Esophagus muscularis mucosa (tissue), 4 donors: ENCODE measurements around the gene ARHGAP6. TPM values are rescaled to one million over a fixed set of nuclear protein-coding genes. Genes with fewer than 3 reads are reported as not detected.
A peak's percentile ranks its signal among the peaks of the same experiment; 100 is the strongest.

Experiments used
- DNase-seq: peaks from one replicate; pipeline ENCODE4 v3.0.0-alpha.2; 2017; ENCODE audit errors: extremely low spot score
- H3K27ac ChIP-seq, 4 donors: fragments of 200-600 bp; sonication (generic); replicated peaks in 1 of 4; 1 replicate in 3 of 4; 2 replicates in 1 of 4; pipeline ENCODE4 v1.5.1; 2016 to 2019; ENCODE audit warnings: mild to moderate bottlenecking in 1 of 4
- H3K27me3 ChIP-seq, 4 donors: fragments of 200-600 bp; sonication (generic); one replicate each; pipeline versions ENCODE4 v1.5.1 to v1.6.0; 2016 to 2019
- H3K36me3 ChIP-seq, 4 donors: fragments of 200-600 bp; sonication (generic); one replicate each; pipeline ENCODE4 v1.5.1; 2016 to 2019
- H3K4me1 ChIP-seq, 4 donors: fragments of 200-600 bp; sonication (generic); one replicate each; pipeline ENCODE4 v1.5.1; 2016 to 2019
- H3K4me3 ChIP-seq, 4 donors: fragments of 200-600 bp; sonication (generic); 1 replicate in 2 of 4; 2 replicates in 2 of 4; pipeline ENCODE4 v1.5.1; 2016 to 2019; ENCODE audit warnings: mild to moderate bottlenecking in 4 of 4, moderate library complexity in 1 of 4
- H3K9me3 ChIP-seq, 4 donors: fragments of 200-600 bp; sonication (generic); 1 replicate in 3 of 4; 2 replicates in 1 of 4; pipeline ENCODE4 v1.5.1; 2016 to 2019
- EP300 ChIP-seq: sonication (generic); formaldehyde crosslinking; IDR thresholded peaks from one replicate; pipeline ENCODE4 v1.6.1; 2017; ENCODE audit warnings: antibody characterized with exemption
- POLR2A ChIP-seq: fragments of 450-650 bp; IDR thresholded peaks from one replicate; pipeline ENCODE4 v1.6.1; 2017; ENCODE audit warnings: antibody characterized with exemption, moderate library complexity, mild to moderate bottlenecking, low read depth
- POLR2AphosphoS5 ChIP-seq, 2 donors: sonication (generic); formaldehyde crosslinking; IDR thresholded peaks; one replicate each; pipeline ENCODE4 v1.6.1; 2017; ENCODE audit warnings: antibody characterized with exemption in 2 of 2
- WGBS: methylation state at CpG from one replicate; pipeline ENCODE4 v1.1.5; 2018; 5-methylcytosine and 5-hydroxymethylcytosine counted together
- intact Hi-C: fragments of 100-400 bp; cut with DNase I; formaldehyde crosslinking; loops from one replicate; pipeline ENCODE4 v1.15.1; 2023
- total RNA-seq, 4 donors: library from RNA; depleted of rRNA; stranded (reverse); fragments of >200 nt; gene quantifications; one replicate each; pipeline versions ENCODE4 v1.1.0 to v1.2.1, GENCODE V29; 2016
- TF ChIP-seq, protein P1 (sequence below), 3 experiments: fragments of 200-600 bp in 2 of 3; fragments of 450-650 bp in 1 of 3; sonication (generic) in 2 of 3; IDR thresholded peaks; one replicate each; pipeline ENCODE4 v1.5.1; 2017 to 2019; ENCODE audit warnings: antibody characterized with exemption in 3 of 3, mild to moderate bottlenecking in 2 of 3, moderate library complexity in 1 of 3

ARHGAP6 gene
- total RNA-seq, 4 donors from 2014 or later = 25.2 to 44.8 (median 30.6) TPM

DNA sequence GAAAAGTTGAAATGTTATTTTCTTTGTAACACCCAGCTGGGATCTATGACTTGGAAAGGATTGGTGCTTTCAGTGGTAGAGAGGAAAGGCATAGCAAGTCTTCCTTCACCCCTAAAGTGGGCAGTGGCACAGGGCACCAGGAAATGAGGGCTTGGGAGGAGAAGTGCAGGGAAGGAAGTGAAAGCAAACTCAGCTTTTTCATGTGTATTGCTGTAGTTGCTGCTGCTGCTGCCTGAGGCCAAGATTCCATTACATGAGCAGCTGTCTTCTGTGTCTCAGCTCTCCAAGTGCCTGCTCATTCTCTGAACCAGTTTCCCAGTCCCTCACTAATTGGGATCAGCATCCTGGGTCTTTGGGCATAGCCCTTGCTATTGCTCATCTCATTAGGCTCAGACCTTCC, 552.0 kb downstream of the ARHGAP6 start:
- peaks cover 20 to 28% (median 25%) of the 10 kb centered on the region in 4 donors for H3K4me1 ChIP-seq
- no peak overlapping the region for H3K4me3 ChIP-seq
- H3K36me3 ChIP-seq = peaks cover 19 to 48% (median 41%) of the 10 kb centered on the region in 4 donors
- H3K27ac ChIP-seq = peak overlapping the region in 2 of 4 donors; percentile 12 to 28
- no peak for DNase-seq
- no peaks in the 10 kb centered on the region for H3K27me3 ChIP-seq
- TF ChIP-seq, protein P1, sequence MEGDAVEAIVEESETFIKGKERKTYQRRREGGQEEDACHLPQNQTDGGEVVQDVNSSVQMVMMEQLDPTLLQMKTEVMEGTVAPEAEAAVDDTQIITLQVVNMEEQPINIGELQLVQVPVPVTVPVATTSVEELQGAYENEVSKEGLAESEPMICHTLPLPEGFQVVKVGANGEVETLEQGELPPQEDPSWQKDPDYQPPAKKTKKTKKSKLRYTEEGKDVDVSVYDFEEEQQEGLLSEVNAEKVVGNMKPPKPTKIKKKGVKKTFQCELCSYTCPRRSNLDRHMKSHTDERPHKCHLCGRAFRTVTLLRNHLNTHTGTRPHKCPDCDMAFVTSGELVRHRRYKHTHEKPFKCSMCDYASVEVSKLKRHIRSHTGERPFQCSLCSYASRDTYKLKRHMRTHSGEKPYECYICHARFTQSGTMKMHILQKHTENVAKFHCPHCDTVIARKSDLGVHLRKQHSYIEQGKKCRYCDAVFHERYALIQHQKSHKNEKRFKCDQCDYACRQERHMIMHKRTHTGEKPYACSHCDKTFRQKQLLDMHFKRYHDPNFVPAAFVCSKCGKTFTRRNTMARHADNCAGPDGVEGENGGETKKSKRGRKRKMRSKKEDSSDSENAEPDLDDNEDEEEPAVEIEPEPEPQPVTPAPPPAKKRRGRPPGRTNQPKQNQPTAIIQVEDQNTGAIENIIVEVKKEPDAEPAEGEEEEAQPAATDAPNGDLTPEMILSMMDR (IDR thresholded peaks at IDR 0.05) = no peak
- TF ChIP-seq POLR2A (no peak), EP300 (no peak), POLR2AphosphoS5 (IDR thresholded peaks at IDR 0.05) (no peak)
- H3K9me3 ChIP-seq = no peaks in the 10 kb centered on the region
- intact Hi-C loops = no loop called here

DNA sequence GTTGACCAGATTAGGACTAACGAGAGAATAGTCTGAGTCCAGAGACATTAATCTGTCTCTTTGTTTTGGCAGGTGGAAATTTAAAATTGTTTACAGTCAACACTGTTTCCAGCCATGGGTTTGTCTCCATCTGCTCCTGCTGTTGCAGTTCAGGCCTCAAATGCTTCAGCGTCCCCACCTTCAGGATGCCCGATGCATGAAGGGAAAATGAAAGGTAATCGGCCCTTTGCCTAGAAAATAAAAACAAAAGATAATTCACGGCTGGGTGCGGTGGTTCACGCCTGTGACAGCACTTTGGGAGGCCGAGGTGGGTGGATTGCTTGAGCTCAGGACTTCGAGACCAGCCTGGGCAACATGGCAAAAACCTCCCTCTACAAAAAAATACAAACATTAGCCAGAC, 553.8 kb downstream of the ARHGAP6 start:
- intact Hi-C loops = no loop called here
- Histone ChIP-seq H3K9me3 (no peaks in the 10 kb centered on the region), H3K27me3 (no peaks in the 10 kb centered on the region), H3K36me3 (peaks cover 7 to 30% (median 25%) of the 10 kb centered on the region in 4 donors), H3K27ac (peak overlapping the region; percentile 79 to 88 (median 84)), H3K4me3 (peak overlapping the region; percentile 62 to 75 (median 70)), H3K4me1 (peaks cover 20 to 28% (median 25%) of the 10 kb centered on the region in 4 donors)
- no peak for DNase-seq
- 59% methylated on average over 9 of the region's 9 CpGs for WGBS
- TF ChIP-seq POLR2A = no peak
- TF ChIP-seq, protein P1 (IDR thresholded peaks at IDR 0.05) = no peak
- TF ChIP-seq POLR2AphosphoS5 (IDR thresholded peaks at IDR 0.05) = no peak
- no peak for TF ChIP-seq EP300

DNA sequence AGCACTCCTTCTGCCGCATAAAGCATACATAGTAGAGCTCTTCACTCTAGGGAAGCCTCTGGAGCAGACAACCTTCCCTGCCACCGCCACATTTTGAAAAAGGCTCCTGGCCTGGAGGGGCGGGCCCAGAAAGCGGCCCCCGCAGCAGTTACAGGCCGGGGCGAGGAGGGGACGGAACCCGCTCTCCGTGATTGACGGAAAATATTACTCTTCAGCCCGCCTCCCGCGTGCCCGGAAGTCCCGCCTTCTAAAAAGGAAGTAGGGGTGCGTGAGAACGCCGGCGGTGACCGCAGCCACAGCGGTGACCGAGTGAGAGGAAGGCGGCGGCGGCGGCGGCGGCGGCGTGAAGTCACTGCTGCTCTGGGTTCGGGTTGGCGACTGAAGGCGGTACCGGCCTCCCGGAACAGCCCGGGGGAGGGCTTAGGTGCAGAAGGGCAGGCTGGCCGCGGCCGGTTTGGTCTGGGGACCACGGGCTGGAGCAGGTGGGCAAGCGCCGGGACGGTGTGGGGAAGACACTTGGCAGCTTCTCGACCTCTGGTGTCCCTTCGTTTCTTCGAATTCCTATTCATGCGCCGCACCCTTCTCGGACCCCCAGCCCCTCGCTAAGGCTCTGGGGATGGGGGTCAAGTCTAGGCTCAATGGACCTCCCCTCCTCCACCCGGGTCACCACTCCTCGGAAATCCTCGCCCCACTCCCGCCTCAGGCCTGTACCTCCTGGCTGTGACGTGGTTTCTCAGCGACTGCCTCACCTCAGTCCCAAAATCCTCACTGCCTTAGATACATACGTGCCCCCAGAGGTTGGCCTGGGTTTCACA, 554.5 kb downstream of the ARHGAP6 start, which contains the start of gene HCCS:
Gene HCCS, plus strand, starts transcription at position 296 of the 815 bp plus-strand sequence. CDS start 729 bp downstream, outside the sequence.
- DNase-seq = peak; percentile 94
- intact Hi-C loops = no loop called here
- H3K4me1 ChIP-seq = peaks cover 20 to 28% (median 25%) of the 10 kb centered on the region in 4 donors
- peaks cover 6 to 23% (median 19%) of the 10 kb centered on the region in 4 donors for H3K36me3 ChIP-seq
- no peaks in the 10 kb centered on the region for H3K9me3 ChIP-seq
- 54% methylated on average over 52 of the region's 58 CpGs for WGBS
- TF ChIP-seq POLR2A (peak; percentile 71), POLR2AphosphoS5 (IDR thresholded peaks at IDR 0.05) (peak; percentile 81 to 92), EP300 (no peak)
- TF ChIP-seq, protein P1 (IDR thresholded peaks at IDR 0.05) = no peak
- H3K27ac ChIP-seq = peak within 1 kb of the TSS; percentile 79 to 88 (median 84)
- peak within 1 kb of the TSS; percentile 62 to 75 (median 70) for H3K4me3 ChIP-seq
- H3K27me3 ChIP-seq = no peaks in the 10 kb centered on the region

DNA sequence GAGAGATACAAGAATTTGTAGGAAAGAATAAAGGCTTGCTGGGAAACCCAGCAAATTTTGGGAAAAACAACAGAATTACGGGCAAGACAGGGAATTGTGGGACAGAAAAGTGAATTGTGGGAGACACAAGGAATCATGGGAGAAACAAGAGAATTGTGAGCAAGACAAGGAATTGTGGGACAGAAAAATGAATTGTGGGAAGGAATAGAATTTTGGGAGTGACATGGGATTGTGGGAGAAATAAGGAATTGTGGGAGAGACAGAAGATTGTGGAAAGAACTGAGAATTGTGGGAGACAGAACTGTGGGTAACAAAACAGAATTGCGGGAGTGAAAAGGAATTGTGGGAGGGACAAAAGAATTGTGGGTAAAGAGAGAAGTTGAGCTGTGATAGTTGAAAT, 555.8 kb downstream of the ARHGAP6 start:
- intact Hi-C loops = loop anchor here (10.0 kb wide), 1 partner anchor 915 kb away; no protein-coding TSS in a partner anchor

More for the DNA sequence above, 555.8 kb downstream of the ARHGAP6 start:
- Histone ChIP-seq H3K27ac (no peak overlapping the region), H3K9me3 (no peaks in the 10 kb centered on the region), H3K4me3 (no peak overlapping the region), H3K27me3 (no peaks in the 10 kb centered on the region), H3K36me3 (peaks cover 0 to 10% (median 6%) of the 10 kb centered on the region in 4 donors), H3K4me1 (peaks cover 20 to 28% (median 25%) of the 10 kb centered on the region in 4 donors)
- TF ChIP-seq EP300 (no peak), POLR2AphosphoS5 (IDR thresholded peaks at IDR 0.05) (no peak)
- TF ChIP-seq, protein P1 (IDR thresholded peaks at IDR 0.05) = no peak
- 92% methylated on average over 2 of the region's 2 CpGs for WGBS
- DNase-seq = no peak
